ENCODE data around the gene CRACR2A. TPM values are rescaled to one million over a fixed set of nuclear protein-coding genes. Genes with fewer than 3 reads are reported as not detected.

CRACR2A gene
- total and polyA plus RNA-seq, 2 of the 8 experiments (the other 6 are each of a cell fraction or from before 2014, with no cell fraction given) = 0.85 to 3.2 TPM

DNA sequence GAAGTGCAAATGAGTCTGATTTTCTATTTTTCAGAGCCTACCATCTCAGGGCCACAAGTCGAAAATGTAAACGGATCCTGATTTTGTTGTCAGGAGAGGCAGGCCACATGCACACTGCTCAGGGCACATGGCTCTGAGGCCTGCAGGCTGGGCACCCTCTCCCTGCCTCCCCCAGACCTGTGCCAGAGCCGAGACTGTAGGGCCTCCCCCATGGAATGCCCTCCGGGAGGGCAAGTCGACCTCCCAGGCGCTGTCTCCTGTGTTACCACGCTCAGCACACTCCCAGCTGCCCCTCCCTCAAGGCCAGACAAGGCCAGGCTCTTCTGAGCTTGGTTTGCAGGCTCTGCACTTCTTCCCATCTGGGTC lies 121.7 kb downstream of the CRACR2A start:
- no peak overlapping the region for H3K56ac ChIP-seq (replicated peaks; ENCODE audit: insufficient read length, low read depth, low read length)
- H3K23me2 ChIP-seq (ENCODE audit: low read depth, low read length) = no peaks in the 10 kb centered on the region
- WGBS, 2 experiments (ENCODE audit: extremely low coverage in 1 of 2, insufficient coverage in 1 of 2, insufficient read length in 1 of 2, insufficient replicate concordance in 2 of 2, low coverage in 1 of 2, low lambda C conversion rate in 2 of 2, missing lambda C conversion rate in 1 of 2) = 94% methylated on average over 7 of the region's 7 CpGs; no CpG with 5 or more reads in 1 of the 2 experiments
- H2BK5ac ChIP-seq (ENCODE audit: low read depth, low read length) = no peak overlapping the region
- CTCF ChIA-PET (ENCODE audit: partially characterized antibody) = interaction anchor here (1.1 to 1.7 kb wide), 2 partner anchors 14 to 173 kb away, joined by 4 to 6 read pairs; no protein-coding TSS in a partner anchor
- no peak overlapping the region; the same call in 1 of the 2 replicates for H3K18ac ChIP-seq (ENCODE audit: extremely low read depth, low read length)
- POLR2A ChIA-PET (ENCODE audit: partially characterized antibody) = no interaction called here
- H4K91ac ChIP-seq (replicated peaks; ENCODE audit: insufficient read length, low read length) = no peak overlapping the region
- no peak for FAIRE-seq
- no peak overlapping the region for H3K23ac ChIP-seq (ENCODE audit: insufficient read length)
- H3K79me1 ChIP-seq (ENCODE audit: low read depth, low read length) = no peaks in the 10 kb centered on the region; the same call in 1 of the 2 replicates
- H3K14ac ChIP-seq (ENCODE audit: insufficient read length) = no peak overlapping the region
- H2BK120ac ChIP-seq (replicated peaks; ENCODE audit: low read depth, low read length) = no peak overlapping the region
- no peaks in the 10 kb centered on the region for H3K9me3 ChIP-seq (ENCODE audit: insufficient read depth in 2 of 2, low read depth in 1 of 2, low read length in 1 of 2)
- H3K27ac ChIP-seq (ENCODE audit: low read depth, low read length) = no peak overlapping the region
- no peak overlapping the region for H4K8ac ChIP-seq (ENCODE audit: extremely low read depth, insufficient read depth, low read length)
- peaks cover 0 to 1% of the 10 kb centered on the region in 2 experiments for H4K20me1 ChIP-seq (replicated peaks in 1 of 2; ENCODE audit: control insufficient read depth in 1 of 2, insufficient read depth in 2 of 2, low read length in 2 of 2)
- H2BK20ac ChIP-seq (ENCODE audit: low read length) = no peak overlapping the region
- H3K9ac ChIP-seq (replicated peaks in 1 of 4; ENCODE audit: extremely low read depth in 1 of 4, low read depth in 3 of 4, low read length in 3 of 4) = no peak overlapping the region
- no peak for TF ChIP-seq GTF2F1 (IDR thresholded peaks at IDR 0.05; ENCODE audit: borderline replicate concordance, low read depth, low read length)
- TF ChIP-seq TBP (IDR thresholded peaks at IDR 0.05; ENCODE audit: low read depth, low read length) = no peak
- no peak for TF ChIP-seq RNF2 (IDR thresholded peaks at IDR 0.05; ENCODE audit: borderline replicate concordance, low read depth, low read length, missing control alignments, poor library complexity, severe bottlenecking)
- TF ChIP-seq SIN3A (conservative IDR thresholded peaks at IDR 0.05 in 1 of 2, IDR thresholded peaks at IDR 0.05 in 1 of 2; ENCODE audit: low read depth in 1 of 2, low read length in 2 of 2) = no peak
- TF ChIP-seq ZNF274 (IDR thresholded peaks at IDR 0.05; ENCODE audit: borderline replicate concordance, extremely low read depth, low read length) = no peak
- TF ChIP-seq SAP30 (IDR thresholded peaks at IDR 0.05; ENCODE audit: insufficient read depth, insufficient replicate concordance, low read length) = no peak
- no peak for TF ChIP-seq PHF8 (conservative IDR thresholded peaks at IDR 0.05; ENCODE audit: low read depth, low read length)
- TF ChIP-seq POU5F1 (IDR thresholded peaks at IDR 0.05; ENCODE audit: low read depth, low read length) = no peak
- TF ChIP-seq EZH2 (IDR thresholded peaks at IDR 0.05; ENCODE audit: low read depth, low read length, severe bottlenecking) = no peak
- no peak for TF ChIP-seq YY1 (IDR thresholded peaks at IDR 0.05; ENCODE audit: low read depth, low read length)
- no peak for TF ChIP-seq E2F6 (IDR thresholded peaks at IDR 0.05)
- no peak for TF ChIP-seq SP2 (IDR thresholded peaks at IDR 0.05; ENCODE audit: low read length)
- TF ChIP-seq CTBP2 (IDR thresholded peaks at IDR 0.05; ENCODE audit: borderline replicate concordance, insufficient read depth, insufficient read length, low read length) = no peak
- DNase-seq (ENCODE audit: low read depth in 1 of 2, low spot score in 2 of 2) = no peak
- H3K4me2 ChIP-seq (ENCODE audit: insufficient read depth in 1 of 2, low read depth in 2 of 2, low read length in 2 of 2) = no peak overlapping the region
- H3K4ac ChIP-seq (replicated peaks; ENCODE audit: insufficient read length, low read depth, low read length) = no peak overlapping the region
- no peak overlapping the region for H2BK12ac ChIP-seq (ENCODE audit: low read depth, low read length)
- no peak overlapping the region for H2AK5ac ChIP-seq (ENCODE audit: low read depth, low read length)
- no peaks in the 10 kb centered on the region for H3K36me3 ChIP-seq (ENCODE audit: control insufficient read depth in 2 of 4, insufficient read depth in 4 of 4, low read length in 3 of 4)
- H3K4me3 ChIP-seq (ENCODE audit: extremely low read depth in 1 of 4, insufficient read depth in 2 of 4, low read depth in 3 of 4, low read length in 4 of 4) = no peak overlapping the region
- H2BK15ac ChIP-seq (ENCODE audit: low read length) = no peak overlapping the region
- no peaks in the 10 kb centered on the region for H3K27me3 ChIP-seq (replicated peaks in 1 of 4; ENCODE audit: control insufficient read depth in 3 of 4, extremely low read depth in 1 of 4, insufficient read depth in 3 of 4, low read length in 3 of 4)
- H4K5ac ChIP-seq (ENCODE audit: insufficient read length, low read depth, low read length) = no peak overlapping the region
- H3K4me1 ChIP-seq (replicated peaks in 1 of 4; ENCODE audit: control insufficient read depth in 3 of 4, insufficient read depth in 4 of 4, low read length in 3 of 4) = no peaks in the 10 kb centered on the region; a peak in 2 of 7 replicates
- H3K79me2 ChIP-seq (ENCODE audit: control insufficient read depth in 1 of 2, insufficient read depth in 2 of 2, low read length in 2 of 2) = no peaks in the 10 kb centered on the region
- no peak overlapping the region for H2AFZ ChIP-seq (ENCODE audit: low read length)
